HG03280 (cell line): ENCODE results near the gene LYPD1.
"Not testable (repeated sequence)": the region's sequence is repeated elsewhere in the genome, so short reads cannot be mapped to it uniquely, and the experiment has no call there.

Experiments
- ATAC-seq: cut with Tn5 transposase; IDR thresholded peaks from one replicate; pipeline ENCODE4 v1.9.1; 2021; ENCODE audit warnings: mild to moderate bottlenecking, moderate library complexity; ENCODE audit not compliant: unreplicated experiment

LYPD1 gene

GRCh38 chr2:132669908-132670495, at the start of gene LYPD1:
Gene LYPD1 (minus strand): TSS chr2:132670205. CDS start chr2:132669932, 273 bp downstream.
- no peak for ATAC-seq

- ATAC-seq, result no peak
These were observed 49.5 kb upstream of the LYPD1 start for GRCh38 chr2:132719480-132719879.

GRCh38 chr2:132716954-132717353, 46.9 kb upstream of the LYPD1 start:
- ATAC-seq, result no peak

GRCh38 chr2:132715386-132716351, 45.7 kb upstream of the LYPD1 start:
- no peak for ATAC-seq

- no peak for ATAC-seq
These were observed 33.4 kb upstream of the LYPD1 start for GRCh38 chr2:132703396-132703795.

- no peak for ATAC-seq
These were observed 31.8 kb upstream of the LYPD1 start for GRCh38 chr2:132701810-132702209.

GRCh38 chr2:132699802-132700201, 29.8 kb upstream of the LYPD1 start:
- not testable (repeated sequence) for ATAC-seq

GRCh38 chr2:132698347-132698746, 28.3 kb upstream of the LYPD1 start:
- ATAC-seq, result not testable (repeated sequence)

- no peak for ATAC-seq
These were observed 27.7 kb upstream of the LYPD1 start for GRCh38 chr2:132697556-132698205.

- no peak for ATAC-seq
These were observed 22.8 kb upstream of the LYPD1 start for GRCh38 chr2:132692816-132693215.

- ATAC-seq, result no peak
These were observed 21.6 kb upstream of the LYPD1 start for GRCh38 chr2:132691556-132691955.

GRCh38 chr2:132690664-132691303, 20.8 kb upstream of the LYPD1 start:
- no peak for ATAC-seq

- no peak for ATAC-seq
These were observed 11.8 kb upstream of the LYPD1 start for GRCh38 chr2:132681766-132682165.

- no peak for ATAC-seq
These were observed 10.5 kb upstream of the LYPD1 start for GRCh38 chr2:132680544-132680943.

- no peak for ATAC-seq
These were observed 8.5 kb upstream of the LYPD1 start for GRCh38 chr2:132678483-132678882.

GRCh38 chr2:132677661-132678060, 7.7 kb upstream of the LYPD1 start:
- no peak for ATAC-seq

GRCh38 chr2:132676999-132677398, 7.0 kb upstream of the LYPD1 start:
- no peak for ATAC-seq

- ATAC-seq, result no peak
These were observed 1.3 kb upstream of the LYPD1 start for GRCh38 chr2:132671151-132671835.

GRCh38 chr2:132670496-132671150, 618 bp upstream of the LYPD1 start:
- ATAC-seq, result no peak
